Esophagus (tissue), 2 donors: ENCODE measurements around the gene PPM1H. TPM values are rescaled to one million over a fixed set of nuclear protein-coding genes. Genes with fewer than 3 reads are reported as not detected.

Experiments
- H3K27ac ChIP-seq, 2 donors: one replicate each; pipeline ENCODE4 v1.5.1; 2013; ENCODE audit warnings: low read depth in 2 of 2, mild to moderate bottlenecking in 2 of 2, inconsistent platforms in 1 of 2, low read length in 1 of 2, moderate library complexity in 1 of 2
- H3K27me3 ChIP-seq, 2 donors: one replicate each; pipeline ENCODE4 v1.6.1; 2013; ENCODE audit warnings: low read length in 2 of 2, control low read depth in 1 of 2, mild to moderate bottlenecking in 1 of 2; ENCODE audit not compliant: insufficient read depth in 2 of 2, control insufficient read depth in 1 of 2
- H3K36me3 ChIP-seq, 2 donors: one replicate each; pipeline ENCODE4 v1.6.1; 2013; ENCODE audit warnings: low read length in 1 of 2; ENCODE audit not compliant: control insufficient read depth in 2 of 2, insufficient read depth in 2 of 2
- H3K4me1 ChIP-seq, 2 donors: one replicate each; pipeline ENCODE4 v1.6.1; 2013; ENCODE audit warnings: low read length in 1 of 2; ENCODE audit not compliant: control insufficient read depth in 2 of 2, insufficient read depth in 2 of 2
- H3K4me3 ChIP-seq, 2 donors: one replicate each; pipeline ENCODE4 v1.5.1; 2013; ENCODE audit warnings: low read length in 2 of 2, mild to moderate bottlenecking in 2 of 2, low read depth in 1 of 2, moderate library complexity in 1 of 2
- H3K9me3 ChIP-seq, 2 donors: one replicate each; pipeline ENCODE4 v1.6.1; 2013; ENCODE audit warnings: mild to moderate bottlenecking in 2 of 2, low read depth in 1 of 2, low read length in 1 of 2, moderate library complexity in 1 of 2; ENCODE audit not compliant: control insufficient read depth in 2 of 2, insufficient read depth in 1 of 2
- WGBS, 2 donors: extraction: QIAGEN DNeasy Blood & Tissue Kit; methylation state at CpG; one replicate each; pipeline ENCODE4 v1.1.7; 2013; 5-methylcytosine and 5-hydroxymethylcytosine counted together
- polyA plus RNA-seq, 2 donors: library from polyadenylated mRNA; stranded (reverse); fragments of 200-250 nt; gene quantifications; one replicate each; pipeline ENCODE4 v1.2.3, GENCODE V29; 2013
- donor health status: healthy with polysubstance abuse.
- donor health status: Bipolar disorder and iron deficiency.

Gene PPM1H
- polyA plus RNA-seq, 2 donors, result 0.04 to 0.09 TPM

GRCh38 chr12:62866451-62867082, 68.4 kb downstream of the PPM1H start:
- H3K36me3 ChIP-seq, result no peaks in the 10 kb centered on the region
- 60 to 65% methylated on average over 4 of the region's 4 CpGs for WGBS, 2 donors
- no peaks in the 10 kb centered on the region for H3K27me3 ChIP-seq
- no peak overlapping the region for H3K27ac ChIP-seq
- no peaks in the 10 kb centered on the region for H3K9me3 ChIP-seq
- no peaks in the 10 kb centered on the region for H3K4me1 ChIP-seq
- H3K4me3 ChIP-seq, result no peak overlapping the region

- 56 to 62% methylated on average over 4 of the region's 4 CpGs for WGBS, 2 donors
- Histone ChIP-seq H3K27me3 (no peaks in the 10 kb centered on the region), H3K9me3 (no peaks in the 10 kb centered on the region), H3K36me3 (no peaks in the 10 kb centered on the region), H3K4me3 (no peak overlapping the region), H3K4me1 (no peaks in the 10 kb centered on the region), H3K27ac (no peak overlapping the region)
Measured at GRCh38 chr12:62865937-62866336, 69.0 kb downstream of the PPM1H start.

DNA sequence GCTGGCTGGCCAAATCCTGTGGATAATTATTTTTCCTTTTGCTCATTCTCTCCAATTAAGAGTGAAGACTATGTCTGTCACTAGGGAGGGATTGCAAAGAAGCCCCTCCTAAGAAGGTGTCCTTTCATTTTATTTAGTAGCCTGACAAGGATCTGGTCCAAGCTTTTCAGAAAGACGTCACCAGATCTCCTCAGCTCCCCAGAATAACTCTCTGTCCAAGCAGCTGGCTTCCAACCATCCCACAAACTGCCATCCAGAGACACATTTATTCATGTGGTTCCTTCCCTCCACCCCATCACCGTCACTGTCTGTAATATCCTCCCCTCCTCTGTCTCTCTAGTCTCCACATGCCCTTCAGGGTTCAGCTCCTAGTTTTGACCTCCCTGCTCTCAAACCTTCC, 69.9 kb downstream of the PPM1H start:
- Histone ChIP-seq H3K27me3 (no peaks in the 10 kb centered on the region), H3K36me3 (no peaks in the 10 kb centered on the region), H3K27ac (no peak overlapping the region), H3K4me1 (no peaks in the 10 kb centered on the region), H3K4me3 (no peak overlapping the region), H3K9me3 (no peaks in the 10 kb centered on the region)
- 73 to 83% methylated on average over 2 of the region's 2 CpGs for WGBS, 2 donors

- Histone ChIP-seq H3K27me3 (no peaks in the 10 kb centered on the region), H3K4me1 (no peaks in the 10 kb centered on the region), H3K27ac (no peak overlapping the region), H3K4me3 (no peak overlapping the region), H3K9me3 (no peaks in the 10 kb centered on the region), H3K36me3 (no peaks in the 10 kb centered on the region)
- WGBS, 2 donors, result 74 to 78% methylated on average over 2 of the region's 2 CpGs
Measured at GRCh38 chr12:62862259-62862881, 72.6 kb downstream of the PPM1H start.

DNA sequence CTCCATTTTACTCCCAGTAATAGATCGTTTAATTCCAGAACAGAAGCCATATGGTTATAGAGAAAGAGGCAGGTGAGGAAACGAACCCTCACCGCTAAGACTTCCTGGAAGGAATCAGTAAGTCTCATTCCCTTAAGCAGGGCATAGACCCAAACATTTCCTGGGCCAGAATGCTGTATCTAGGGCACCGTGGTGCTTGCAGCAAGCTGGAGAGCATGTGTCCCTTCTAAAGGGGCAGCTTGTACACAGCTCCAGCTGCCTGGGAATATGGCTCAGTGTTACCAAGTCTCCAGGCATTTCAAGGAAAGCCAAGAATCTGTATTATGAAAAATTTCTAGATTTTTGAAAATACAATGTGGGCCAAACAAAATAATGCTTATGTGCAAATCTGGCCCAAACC, 73.4 kb downstream of the PPM1H start:
- Histone ChIP-seq H3K4me1 (no peaks in the 10 kb centered on the region), H3K27ac (no peak overlapping the region)
- 68 to 76% methylated on average over 4 of the region's 4 CpGs for WGBS, 2 donors

DNA sequence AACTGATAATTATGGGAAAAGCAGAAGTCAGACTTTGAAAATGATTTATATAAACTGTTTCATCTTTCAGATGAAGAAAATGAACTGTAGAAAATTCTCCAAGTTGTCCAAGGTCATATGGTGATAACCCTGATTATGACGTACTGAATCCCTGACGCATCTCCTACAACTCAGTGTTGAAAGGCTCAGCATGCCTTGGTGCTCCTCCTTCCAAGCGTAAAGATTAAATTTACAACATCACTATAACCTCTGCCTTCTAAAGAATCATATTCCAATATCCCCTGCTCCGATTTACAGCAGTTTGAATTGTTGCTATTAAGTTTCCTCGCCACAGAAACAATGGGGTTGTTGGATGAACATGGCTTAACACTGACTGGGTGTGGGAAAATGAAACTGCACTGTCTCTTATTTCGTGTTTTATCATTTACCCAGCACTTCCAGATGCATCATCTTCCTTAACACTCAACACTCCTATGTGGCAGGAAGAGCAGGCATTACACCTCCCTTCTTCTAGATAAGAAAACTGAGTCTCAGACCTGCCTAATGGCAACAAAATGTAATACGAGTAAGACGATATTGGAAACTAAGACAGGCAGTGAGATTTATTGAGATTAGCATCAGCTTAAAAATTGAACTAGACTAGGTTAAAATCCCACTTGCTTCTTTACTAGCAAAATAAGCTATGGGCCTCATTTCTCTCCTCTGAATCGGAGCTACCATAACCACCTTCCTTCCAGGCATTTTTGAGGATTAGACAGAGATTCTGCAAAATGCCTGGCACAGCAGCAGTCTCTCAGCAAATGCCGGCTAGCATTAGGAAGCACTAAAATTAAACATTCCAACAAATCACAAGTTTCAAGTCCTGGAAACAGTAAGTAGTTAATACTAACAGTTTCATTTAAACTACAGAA, 74.2 kb downstream of the PPM1H start:
- H3K27ac ChIP-seq, result no peak overlapping the region
- H3K27me3 ChIP-seq, result no peaks in the 10 kb centered on the region
- no peak overlapping the region for H3K4me3 ChIP-seq
- 74 to 81% methylated on average over 10 of the region's 10 CpGs for WGBS, 2 donors
- no peaks in the 10 kb centered on the region for H3K4me1 ChIP-seq
- H3K36me3 ChIP-seq, result no peaks in the 10 kb centered on the region
- no peaks in the 10 kb centered on the region for H3K9me3 ChIP-seq

More for the DNA sequence above, 73.4 kb downstream of the PPM1H start:
- H3K9me3 ChIP-seq, result no peaks in the 10 kb centered on the region
- no peaks in the 10 kb centered on the region for H3K27me3 ChIP-seq
- no peak overlapping the region for H3K4me3 ChIP-seq
- H3K36me3 ChIP-seq, result no peaks in the 10 kb centered on the region

- no peaks in the 10 kb centered on the region for H3K4me1 ChIP-seq
- H3K27ac ChIP-seq, result no peak overlapping the region
- no peaks in the 10 kb centered on the region for H3K27me3 ChIP-seq
Measured at GRCh38 chr12:62860020-62860419, 74.9 kb downstream of the PPM1H start.

GRCh38 chr12:62859321-62859737, 75.6 kb downstream of the PPM1H start:
- Histone ChIP-seq H3K27me3 (no peaks in the 10 kb centered on the region), H3K27ac (no peak overlapping the region), H3K9me3 (no peaks in the 10 kb centered on the region), H3K4me1 (no peaks in the 10 kb centered on the region), H3K36me3 (no peaks in the 10 kb centered on the region), H3K4me3 (no peak overlapping the region)
- WGBS, 2 donors, result 84 to 85% methylated on average over 1 of the region's 1 CpG

More at GRCh38 chr12:62860020-62860419, 74.9 kb downstream of the PPM1H start:
- no peaks in the 10 kb centered on the region for H3K36me3 ChIP-seq
- H3K4me3 ChIP-seq, result no peak overlapping the region
- 72 to 74% methylated on average over 5 of the region's 5 CpGs for WGBS, 2 donors
- no peaks in the 10 kb centered on the region for H3K9me3 ChIP-seq

DNA sequence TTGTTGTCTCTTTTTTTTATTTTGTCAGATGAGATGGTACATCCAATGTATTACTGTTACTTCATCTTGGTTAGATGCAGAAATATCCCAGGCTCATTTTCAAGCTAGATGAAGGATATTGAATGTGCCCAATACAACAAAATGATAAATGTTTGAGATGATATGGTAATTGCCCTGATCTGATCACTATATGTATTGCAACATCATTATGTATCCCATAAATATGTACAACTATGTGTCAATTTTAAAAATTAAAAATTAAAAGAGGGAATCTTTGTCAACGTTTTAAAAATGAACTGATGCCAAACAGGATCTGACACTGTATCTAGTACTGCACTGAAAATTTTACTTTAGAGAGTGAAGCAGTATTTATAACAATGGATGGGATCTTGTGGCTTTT, 78.5 kb downstream of the PPM1H start:
- Histone ChIP-seq H3K4me3 (no peak overlapping the region), H3K4me1 (no peaks in the 10 kb centered on the region), H3K27ac (no peak overlapping the region), H3K9me3 (no peaks in the 10 kb centered on the region), H3K36me3 (no peaks in the 10 kb centered on the region), H3K27me3 (no peaks in the 10 kb centered on the region)
- WGBS, 2 donors, result 59 to 70% methylated on average over 1 of the region's 1 CpG
